Adrenal gland (tissue), 12 donors: ENCODE results near the gene HPSE2. TPM values are rescaled to one million over a fixed set of nuclear protein-coding genes. Genes with fewer than 3 reads are reported as not detected.

Experiments used
- DNase-seq, 7 donors: peaks; one replicate each; pipeline ENCODE4 v3.0.0-alpha.2; 2019 to 2020
- H3K27ac ChIP-seq, 5 donors: fragments of 200-600 bp; sonication (generic) in 4 of 5; 1 replicate in 3 of 5; 2 replicates in 2 of 5; pipeline versions ENCODE4 v1.5.1 to v1.8.0; 2016 to 2020; ENCODE audit warnings: mild to moderate bottlenecking in 1 of 5
- H3K27me3 ChIP-seq: fragments of 200-600 bp; 2 replicates; pipeline ENCODE4 v1.8.0; 2021
- H3K36me3 ChIP-seq, 2 donors: fragments of 200-600 bp; replicated peaks in 1 of 2; 1 replicate in 1 of 2; 2 replicates in 1 of 2; pipeline versions ENCODE4 v1.5.1 to v1.8.0; 2018 to 2022
- H3K4me1 ChIP-seq, 2 donors: fragments of 200-600 bp; replicated peaks in 1 of 2; 1 replicate in 1 of 2; 2 replicates in 1 of 2; pipeline versions ENCODE4 v1.5.1 to v1.8.0; 2018 to 2021
- H3K4me3 ChIP-seq, 4 donors: fragments of 200-600 bp; sonication (generic) in 3 of 4; one replicate each; pipeline ENCODE4 v1.5.1; 2016 to 2018
- H3K9me3 ChIP-seq, 3 donors: fragments of 200-600 bp; sonication (generic) in 1 of 3; replicated peaks in 1 of 3; 1 replicate in 2 of 3; 2 replicates in 1 of 3; pipeline versions ENCODE4 v1.5.1 to v1.8.0; 2016 to 2021
- CTCF ChIP-seq, 6 experiments: fragments of 450-650 bp in 4 of 6; fragments of 200-600 bp in 2 of 6; sonication (generic) in 1 of 6; IDR thresholded peaks; 1 replicate in 5 of 6; 2 replicates in 1 of 6; pipeline versions ENCODE4 v1.5.1 to v1.8.0; 2016 to 2021; ENCODE audit warnings: antibody characterized with exemption in 6 of 6, mild to moderate bottlenecking in 2 of 6, moderate library complexity in 1 of 6
- POLR2A ChIP-seq, 2 donors: fragments of 450-650 bp; IDR thresholded peaks; one replicate each; pipeline ENCODE4 v1.6.1; 2017; ENCODE audit warnings: antibody characterized with exemption in 2 of 2, mild to moderate bottlenecking in 2 of 2, moderate library complexity in 1 of 2
- WGBS, 4 donors: extraction: QIAGEN DNeasy Blood & Tissue Kit in 2 of 4; methylation state at CpG; one replicate each; pipeline versions ENCODE4 v1.1.5 to v1.1.7; 2013 to 2017; 5-methylcytosine and 5-hydroxymethylcytosine counted together
- intact Hi-C, 2 donors: fragments of 100-400 bp; cut with DNase I; formaldehyde crosslinking; loops; one replicate each; pipeline versions ENCODE4 v1.14.1 to v1.15.0; 2022 to 2023
- polyA plus RNA-seq, 3 donors: library from polyadenylated mRNA; stranded (reverse); fragments of 200-250 nt in 2 of 3; fragments of 350-450 nt in 1 of 3; fragmentation: Illumina TruSeq in 1 of 3; extraction: RNeasy Lipid Tissue Mini Kit (QIAGEN cat#74804) in 1 of 3; gene quantifications; one replicate each; pipeline ENCODE4 v1.2.3, GENCODE V29; 2013 to 2014
- total RNA-seq, 9 donors: library from RNA; depleted of rRNA in 4 of 9; stranded (reverse); fragments of >200 nt in 4 of 9; fragments of 120-200 nt in 1 of 9; fragmentation: NEBNext Ultra II Directional in 1 of 9; extraction: Animal tissue kit (Norgen Biotek cat#: 25700) in 1 of 9; gene quantifications; one replicate each; pipeline versions ENCODE4 v1.1.0 to v1.2.4, GENCODE V29; 2013 to 2023
- donor health status: healthy with polysubstance abuse.
- donor health status: Bipolar disorder and iron deficiency.
- donor health status: DM: yes; HTN: yes; CAD: no.
- donor health status: DM: no; HTN: no; CAD: no.
- donor health status: DM: no; HTN: no; CAD: no.
- donor health status: DM: yes; HTN: yes; CAD: no.

Gene HPSE2
- total and polyA plus RNA-seq, 12 donors = under 0.01 to 0.16 (median 0.10) TPM; not detected in 9

- DNase-seq = no peak
- intact Hi-C loops = no loop called here
- Histone ChIP-seq H3K36me3 (no peaks in the 10 kb centered on the region), H3K27ac (no peak overlapping the region), H3K4me3 (no peak overlapping the region), H3K9me3 (no peaks in the 10 kb centered on the region), H3K4me1 (no peaks in the 10 kb centered on the region), H3K27me3 (peaks cover 6% of the 10 kb centered on the region)
- WGBS, 4 donors = 70 to 80% (median 77%) methylated on average over 3 of the region's 3 CpGs
- TF ChIP-seq POLR2A (IDR thresholded peaks at IDR 0.05) (no peak), CTCF (IDR thresholded peaks at IDR 0.05) (no peak)
These were observed 10.9 kb downstream of the HPSE2 start for GRCh38 chr10:99224766-99225165.

- DNase-seq = no peak
- no peaks in the 10 kb centered on the region for H3K4me1 ChIP-seq
- no peaks in the 10 kb centered on the region for H3K36me3 ChIP-seq
- TF ChIP-seq POLR2A (IDR thresholded peaks at IDR 0.05) (no peak), CTCF (IDR thresholded peaks at IDR 0.05) (no peak)
- H3K27me3 ChIP-seq = no peaks in the 10 kb centered on the region
- H3K9me3 ChIP-seq = no peaks in the 10 kb centered on the region
- H3K4me3 ChIP-seq = no peak overlapping the region
- H3K27ac ChIP-seq = no peak overlapping the region
- 66 to 78% (median 69%) methylated on average over 3 of the region's 3 CpGs for WGBS, 4 donors
- intact Hi-C loops = no loop called here
These were observed 28.3 kb downstream of the HPSE2 start for GRCh38 chr10:99207340-99207739.

GRCh38 chr10:99203310-99203709 is 32.3 kb downstream of the HPSE2 start:
- Histone ChIP-seq H3K27me3 (no peaks in the 10 kb centered on the region), H3K27ac (no peak overlapping the region), H3K4me3 (no peak overlapping the region), H3K9me3 (no peaks in the 10 kb centered on the region), H3K36me3 (no peaks in the 10 kb centered on the region), H3K4me1 (no peaks in the 10 kb centered on the region)
- TF ChIP-seq POLR2A (IDR thresholded peaks at IDR 0.05) = no peak
- no peak for TF ChIP-seq CTCF (IDR thresholded peaks at IDR 0.05)
- intact Hi-C loops = no loop called here
- DNase-seq = no peak
- 88 to 100% (median 93%) methylated on average over 2 to 3 of the region's 3 CpGs for WGBS, 4 donors

- H3K9me3 ChIP-seq = no peaks in the 10 kb centered on the region
- H3K4me1 ChIP-seq = no peaks in the 10 kb centered on the region
- peaks cover 4% of the 10 kb centered on the region for H3K27me3 ChIP-seq
- no peaks in the 10 kb centered on the region for H3K36me3 ChIP-seq
- 54 to 71% (median 63%) methylated on average over 1 of the region's 1 CpG for WGBS, 4 donors
- DNase-seq = no peak
- no peak overlapping the region for H3K27ac ChIP-seq
- TF ChIP-seq POLR2A (IDR thresholded peaks at IDR 0.05) (no peak), CTCF (IDR thresholded peaks at IDR 0.05) (no peak)
- no peak overlapping the region for H3K4me3 ChIP-seq
- intact Hi-C loops = loop anchor here in 1 of 2 donors (10.0 kb wide), 1 partner anchor 708 kb away; no protein-coding TSS in a partner anchor
These were observed 62.7 kb downstream of the HPSE2 start for GRCh38 chr10:99172950-99173349.
